ENCODE results near the gene PCDHGA8. TPM values are rescaled to one million over a fixed set of nuclear protein-coding genes. Genes with fewer than 3 reads are reported as not detected.
"Not testable (repeated sequence)": the region's sequence is repeated elsewhere in the genome, so short reads cannot be mapped to it uniquely, and the experiment has no call there.

The PCDHGA8 gene
- total RNA-seq: 3.3 TPM

DNA sequence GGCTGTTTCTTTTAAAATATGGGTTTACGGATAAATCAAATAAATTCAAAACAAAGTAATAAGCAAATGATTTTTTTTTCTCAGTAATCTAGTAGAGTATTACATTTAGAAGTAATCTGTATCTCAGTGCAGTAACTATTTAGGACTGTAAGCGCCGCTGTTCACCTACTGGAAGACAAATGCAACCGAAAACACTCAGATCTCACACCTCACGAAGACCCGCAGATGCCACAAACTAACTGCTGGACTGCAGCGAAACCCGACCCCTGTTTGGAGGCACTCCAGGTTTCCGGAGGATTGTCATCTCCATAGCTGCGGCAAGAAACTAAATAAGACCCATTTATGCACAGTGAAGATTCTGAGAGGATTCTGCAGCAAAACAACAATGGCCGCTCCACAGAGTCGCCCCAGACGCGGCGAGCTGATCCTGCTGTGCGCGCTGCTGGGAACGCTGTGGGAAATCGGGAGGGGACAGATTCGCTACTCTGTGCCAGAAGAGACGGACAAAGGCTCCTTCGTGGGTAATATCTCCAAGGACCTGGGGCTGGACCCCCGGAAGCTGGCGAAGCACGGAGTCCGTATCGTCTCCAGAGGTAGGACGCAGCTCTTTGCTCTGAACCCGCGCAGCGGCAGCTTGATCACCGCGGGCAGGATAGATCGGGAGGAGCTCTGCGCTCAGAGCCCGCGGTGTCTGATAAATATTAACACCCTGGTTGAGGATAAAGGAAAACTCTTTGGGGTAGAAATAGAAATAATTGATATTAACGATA lies at the start of gene PCDHGA8:
Gene PCDHGA8 (plus strand): TSS at position 205 of the 770 bp plus-strand sequence. CDS start 181 bp downstream, at position 386.
- no peak for DNase-seq (ENCODE audit: low spot score)

GRCh38 chr5:141342773-141343172 lies 49.7 kb upstream of the PCDHGA8 start:
- DNase-seq (ENCODE audit: low spot score): no peak

GRCh38 chr5:141343242-141343952 lies 49.0 kb upstream of the PCDHGA8 start, which contains the start of gene PCDHGA3:
Gene PCDHGA3 (plus strand): TSS chr5:141343829. CDS start chr5:141344034, 205 bp downstream.
- no peak for DNase-seq (ENCODE audit: low spot score)

DNA sequence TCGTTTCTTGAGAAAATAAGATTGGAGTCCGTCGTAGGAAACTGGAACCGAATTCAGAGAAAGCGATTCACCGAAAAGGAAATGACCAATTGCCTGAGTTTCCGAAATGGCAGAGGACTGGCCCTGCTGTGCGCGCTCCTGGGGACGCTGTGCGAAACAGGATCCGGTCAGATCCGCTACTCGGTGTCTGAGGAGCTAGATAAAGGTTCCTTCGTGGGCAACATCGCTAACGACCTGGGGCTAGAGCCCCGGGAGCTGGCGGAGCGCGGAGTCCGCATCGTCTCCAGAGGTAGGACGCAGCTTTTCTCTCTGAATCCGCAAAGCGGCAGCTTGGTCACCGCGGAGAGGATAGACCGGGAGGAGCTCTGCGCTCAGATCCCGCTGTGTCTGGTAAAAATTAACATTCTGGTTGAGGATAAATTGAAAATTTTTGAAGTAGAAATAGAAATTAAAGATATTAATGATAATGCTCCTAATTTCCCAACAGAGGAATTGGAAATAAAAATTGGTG lies 48.4 kb upstream of the PCDHGA8 start:
- no peak for DNase-seq (ENCODE audit: low spot score)

DNA sequence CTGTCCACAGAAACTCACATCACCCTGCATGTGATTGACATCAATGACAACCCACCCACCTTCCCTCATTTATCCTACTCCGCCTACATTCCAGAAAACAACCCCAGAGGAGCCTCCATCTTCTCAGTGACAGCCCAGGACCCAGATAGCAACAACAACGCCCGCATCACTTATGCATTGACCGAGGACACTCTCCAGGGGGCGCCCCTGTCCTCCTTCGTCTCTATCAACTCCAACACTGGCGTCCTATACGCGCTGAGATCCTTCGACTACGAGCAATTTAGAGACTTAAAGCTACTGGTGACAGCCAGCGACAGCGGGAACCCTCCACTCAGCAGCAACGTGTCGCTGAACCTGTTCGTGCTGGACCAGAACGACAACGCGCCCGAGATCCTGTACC lies 47.1 kb upstream of the PCDHGA8 start:
- no peak for DNase-seq (ENCODE audit: low spot score)

GRCh38 chr5:141346017-141346416 lies 46.4 kb upstream of the PCDHGA8 start:
- not testable (repeated sequence) for DNase-seq (ENCODE audit: low spot score)

DNA sequence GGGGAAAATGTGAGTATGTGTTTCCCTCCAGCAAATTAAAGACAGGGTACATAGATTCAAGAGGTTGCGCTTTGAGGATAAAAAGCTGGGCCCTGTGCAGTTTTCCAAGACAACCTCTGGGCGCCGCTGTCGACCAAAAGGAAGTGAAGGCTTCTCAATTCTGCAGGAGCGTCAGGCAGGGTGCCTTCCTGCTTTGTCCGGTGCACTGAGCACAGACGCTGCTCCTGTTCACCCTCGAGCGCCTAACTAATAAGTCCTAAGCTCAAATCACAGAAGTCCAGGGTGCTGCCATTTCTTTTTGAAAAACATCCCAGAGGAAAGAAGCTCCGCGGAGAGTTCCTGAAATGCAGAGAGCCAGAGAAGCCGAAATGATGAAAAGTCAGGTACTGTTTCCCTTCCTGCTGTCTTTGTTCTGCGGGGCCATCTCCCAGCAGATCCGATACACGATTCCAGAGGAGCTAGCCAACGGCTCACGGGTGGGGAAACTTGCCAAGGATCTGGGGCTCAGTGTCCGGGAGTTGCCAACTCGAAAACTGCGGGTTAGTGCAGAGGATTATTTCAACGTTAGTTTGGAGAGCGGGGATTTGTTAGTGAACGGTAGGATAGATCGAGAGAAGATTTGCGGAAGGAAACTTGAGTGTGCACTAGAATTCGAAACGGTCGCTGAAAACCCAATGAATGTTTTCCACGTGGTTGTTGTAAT lies 42.4 kb upstream of the PCDHGA8 start, which contains the start of gene PCDHGB1:
Gene PCDHGB1 (plus strand): TSS at position 183 of the 703 bp plus-strand sequence. CDS start 162 bp downstream, at position 345.
- no peak for DNase-seq (ENCODE audit: low spot score)

GRCh38 chr5:141351591-141351990 lies 40.8 kb upstream of the PCDHGA8 start:
- DNase-seq (ENCODE audit: low spot score): no peak

DNA sequence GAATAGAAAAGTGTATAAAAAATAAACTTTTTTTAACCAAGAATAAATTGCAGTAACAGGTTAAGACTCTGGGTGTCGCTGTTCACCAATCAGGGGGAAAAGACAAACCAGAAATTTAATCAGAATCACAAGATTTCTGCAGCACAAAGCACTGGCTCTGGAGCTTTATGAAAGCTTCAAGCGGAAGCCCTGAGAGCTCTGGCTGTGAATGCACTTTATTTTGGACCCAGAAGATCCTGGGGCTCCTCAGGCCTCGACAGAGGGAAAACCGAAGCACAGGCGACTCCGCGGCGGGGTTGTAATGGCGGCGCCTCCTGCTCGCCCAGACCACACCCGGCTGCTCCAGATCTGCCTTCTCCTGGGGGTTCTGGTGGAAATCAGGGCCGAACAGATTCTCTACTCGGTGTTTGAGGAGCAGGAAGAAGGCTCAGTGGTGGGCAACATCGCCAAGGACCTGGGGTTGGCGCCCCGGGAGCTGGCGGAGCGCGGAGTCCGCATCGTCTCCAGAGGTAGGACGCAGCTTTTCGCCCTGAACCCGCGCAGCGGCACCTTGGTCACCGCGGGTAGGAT lies 37.4 kb upstream of the PCDHGA8 start, which contains the start of gene PCDHGA4:
Gene PCDHGA4 (plus strand): TSS at position 122 of the 570 bp plus-strand sequence. CDS start 87 bp downstream, at position 209.
- no peak for DNase-seq (ENCODE audit: low spot score)

DNA sequence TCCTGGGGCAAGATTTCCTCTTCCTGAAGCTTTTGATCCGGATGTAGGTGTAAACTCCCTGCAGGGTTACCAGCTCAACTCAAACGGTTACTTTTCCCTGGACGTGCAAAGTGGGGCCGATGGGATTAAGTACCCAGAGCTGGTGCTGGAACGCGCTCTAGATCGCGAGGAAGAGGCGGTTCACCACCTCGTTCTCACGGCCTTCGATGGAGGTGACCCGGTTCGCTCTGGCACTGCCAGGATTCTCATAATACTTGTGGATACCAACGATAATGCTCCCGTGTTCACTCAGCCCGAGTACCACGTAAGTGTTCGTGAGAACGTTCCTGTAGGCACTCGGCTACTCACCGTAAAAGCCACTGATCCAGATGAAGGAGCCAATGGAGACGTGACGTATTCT lies 36.8 kb upstream of the PCDHGA8 start:
- no peak for DNase-seq (ENCODE audit: low spot score)

DNA sequence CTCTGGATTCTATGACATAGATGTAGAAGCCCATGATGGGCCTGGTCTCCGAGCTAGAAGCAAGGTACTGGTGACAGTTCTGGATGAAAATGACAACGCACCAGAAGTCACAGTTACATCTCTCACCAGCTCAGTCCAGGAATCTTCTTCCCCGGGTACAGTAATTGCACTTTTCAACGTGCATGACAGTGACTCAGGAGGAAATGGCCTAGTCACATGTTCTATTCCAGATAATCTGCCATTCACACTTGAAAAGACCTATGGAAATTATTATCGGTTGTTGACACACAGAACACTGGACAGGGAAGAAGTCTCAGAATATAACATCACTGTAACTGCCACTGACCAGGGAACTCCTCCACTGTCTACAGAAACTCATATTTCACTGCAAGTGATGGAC lies 36.3 kb upstream of the PCDHGA8 start:
- no peak for DNase-seq (ENCODE audit: low spot score)

DNA sequence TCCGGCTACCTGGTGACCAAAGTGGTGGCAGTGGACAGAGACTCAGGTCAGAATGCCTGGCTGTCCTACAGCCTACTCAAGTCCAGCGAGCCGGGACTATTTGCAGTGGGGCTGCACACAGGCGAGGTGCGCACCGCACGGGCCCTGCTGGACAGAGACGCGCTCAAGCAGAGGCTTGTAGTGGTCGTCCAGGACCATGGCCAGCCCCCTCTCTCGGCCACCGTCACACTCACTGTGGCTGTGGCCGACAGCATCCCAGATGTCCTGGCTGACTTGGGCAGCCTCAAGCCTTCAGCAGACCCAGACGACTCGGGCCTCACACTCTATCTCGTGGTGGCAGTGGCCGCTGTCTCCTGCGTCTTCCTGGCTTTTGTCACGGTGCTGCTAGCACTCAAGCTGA lies 35.5 kb upstream of the PCDHGA8 start:
- no peak for DNase-seq (ENCODE audit: low spot score)

- no peak for DNase-seq (ENCODE audit: low spot score)
Observed at GRCh38 chr5:141359790-141360426, 32.5 kb upstream of the PCDHGA8 start, which contains the start of gene PCDHGB2. Gene PCDHGB2 (plus strand): TSS chr5:141359994. CDS start chr5:141360136, 142 bp downstream.

- no peak for DNase-seq (ENCODE audit: low spot score)
Observed at GRCh38 chr5:141360685-141361084, 31.7 kb upstream of the PCDHGA8 start.

DNA sequence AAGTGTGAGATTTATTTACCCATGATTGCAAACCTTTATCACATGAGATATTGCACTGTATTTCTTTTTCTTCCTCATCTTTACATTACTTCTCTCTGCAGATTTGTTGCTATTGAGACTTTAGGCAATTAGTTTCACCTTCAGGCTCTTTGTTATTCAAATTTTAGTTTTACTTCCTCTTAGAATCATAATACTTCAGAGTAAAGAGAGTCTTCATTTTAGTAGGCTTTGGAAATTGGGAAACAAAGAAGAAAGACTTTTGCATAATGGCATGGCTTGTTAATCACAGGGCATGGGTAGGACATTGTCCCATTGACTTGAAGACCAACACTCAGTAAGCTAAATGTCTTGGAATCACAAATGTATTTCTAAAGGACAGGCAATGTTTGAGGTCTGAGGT lies 29.7 kb upstream of the PCDHGA8 start:
- no peak for DNase-seq (ENCODE audit: low spot score)

- DNase-seq (ENCODE audit: low spot score): no peak
Observed at GRCh38 chr5:141363952-141364660, 28.3 kb upstream of the PCDHGA8 start, which contains the start of gene PCDHGA5. Gene PCDHGA5 (plus strand): TSS chr5:141364162. CDS start chr5:141364331, 169 bp downstream.

GRCh38 chr5:141366016-141366896 lies 26.2 kb upstream of the PCDHGA8 start:
- DNase-seq (ENCODE audit: low spot score): no peak

- DNase-seq (ENCODE audit: low spot score): no peak
Observed at GRCh38 chr5:141369994-141370848, 22.2 kb upstream of the PCDHGA8 start, which contains the start of gene PCDHGB3. Gene PCDHGB3 (plus strand): TSS chr5:141370242. CDS start chr5:141370395, 153 bp downstream.
